Testis (tissue), 3 donors: ENCODE data around the gene SLC2A9. TPM values are rescaled to one million over a fixed set of nuclear protein-coding genes. Genes with fewer than 3 reads are reported as not detected.

Source experiments
- DNase-seq: peaks from one replicate; pipeline ENCODE4 v3.0.0-alpha.2; 2019
- H3K27ac ChIP-seq, 2 donors: fragments of 200-600 bp; sonication (generic); one replicate each; pipeline ENCODE4 v1.5.1; 2019
- H3K27me3 ChIP-seq: fragments of 200-600 bp; sonication (generic); one replicate; pipeline ENCODE4 v1.5.1; 2019
- H3K36me3 ChIP-seq: fragments of 200-600 bp; sonication (generic); one replicate; pipeline ENCODE4 v1.5.1; 2017; ENCODE audit warnings: low read depth; ENCODE audit errors: missing control alignments
- H3K4me1 ChIP-seq: fragments of 200-600 bp; sonication (generic); one replicate; pipeline ENCODE4 v1.5.1; 2019
- H3K4me3 ChIP-seq, 2 donors: fragments of 200-600 bp; sonication (generic); one replicate each; pipeline ENCODE4 v1.5.1; 2017 to 2019
- H3K9me3 ChIP-seq: fragments of 200-600 bp; sonication (generic); one replicate; pipeline ENCODE4 v1.5.1; 2017
- CTCF ChIP-seq, 3 experiments: fragments of 450-650 bp in 2 of 3; fragments of 200-600 bp in 1 of 3; sonication (generic) in 1 of 3; IDR thresholded peaks; one replicate each; pipeline ENCODE4 v1.5.1; 2016 to 2019; ENCODE audit warnings: antibody characterized with exemption in 3 of 3, mild to moderate bottlenecking in 2 of 3, moderate library complexity in 1 of 3
- POLR2A ChIP-seq: fragments of 450-650 bp; IDR thresholded peaks from one replicate; pipeline ENCODE4 v1.6.1; 2017; ENCODE audit warnings: antibody characterized with exemption, mild to moderate bottlenecking, moderate library complexity
- WGBS, 2 donors: methylation state at CpG; one replicate each; pipeline ENCODE4 v1.1.5; 2018; 5-methylcytosine and 5-hydroxymethylcytosine counted together
- intact Hi-C: fragments of 100-400 bp; cut with DNase I; formaldehyde crosslinking; loops from one replicate; pipeline ENCODE4 v1.15.1; 2023; ENCODE audit warnings: low total_unique reads
- polyA plus RNA-seq: library from polyadenylated mRNA; stranded (reverse); fragments of 350-450 nt; fragmentation: Illumina TruSeq; extraction: RNeasy Lipid Tissue Mini Kit (QIAGEN cat#74804); gene quantifications from one replicate; pipeline ENCODE4 v1.2.3, GENCODE V29; 2014; ENCODE audit warnings: low read depth, low replicate concordance; ENCODE audit not compliant: insufficient read depth
- total RNA-seq, 2 donors: library from RNA; depleted of rRNA; stranded (reverse); fragments of >200 nt; gene quantifications; one replicate each; pipeline ENCODE4 v1.2.3, GENCODE V29; 2016

SLC2A9 gene
- total and polyA plus RNA-seq, 3 donors from 2014 or later: 6.3 to 7.5 (median 6.8) TPM

- H3K9me3 ChIP-seq: no peaks in the 10 kb centered on the region
- no peak overlapping the region for H3K27ac ChIP-seq
- no peak overlapping the region for H3K4me3 ChIP-seq
- no peaks in the 10 kb centered on the region for H3K27me3 ChIP-seq
- TF ChIP-seq CTCF (IDR thresholded peaks at IDR 0.05) (peak in 2 of 3 experiments; percentile 47 to 55), POLR2A (no peak)
- WGBS, 2 donors: 82 to 88% methylated on average over 6 of the region's 6 CpGs
- DNase-seq: peak; percentile 72
- intact Hi-C loops: loop anchor here (5.0 kb wide), 1 partner anchor 251 kb away; no protein-coding TSS in a partner anchor
- no peaks in the 10 kb centered on the region for H3K4me1 ChIP-seq
- H3K36me3 ChIP-seq: no peaks in the 10 kb centered on the region
These were observed 7.6 kb downstream of the SLC2A9 start for GRCh38 chr4:10013722-10014121.

DNA sequence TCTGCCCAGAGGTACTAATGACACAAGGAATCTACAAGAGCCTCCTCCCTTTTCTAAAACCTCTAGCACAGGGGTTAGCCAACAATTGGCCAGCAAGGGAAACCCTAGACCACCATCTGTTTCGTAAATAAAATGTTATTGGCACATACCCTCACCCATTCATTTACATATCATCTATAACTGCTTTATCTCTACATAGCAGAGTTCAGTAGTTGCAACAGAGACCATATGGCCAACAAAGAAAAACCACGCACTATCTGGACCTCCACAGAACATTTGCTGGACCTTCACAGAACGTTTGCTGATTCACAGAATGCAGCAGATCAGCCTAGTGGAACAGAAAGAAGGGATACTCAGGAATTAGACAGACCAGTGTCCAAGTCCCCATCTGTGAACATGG, 9.4 kb downstream of the SLC2A9 start:
- Histone ChIP-seq H3K4me3 (no peak overlapping the region), H3K9me3 (no peaks in the 10 kb centered on the region), H3K27ac (no peak overlapping the region), H3K36me3 (no peaks in the 10 kb centered on the region), H3K4me1 (no peaks in the 10 kb centered on the region), H3K27me3 (no peaks in the 10 kb centered on the region)
- 90 to 98% methylated on average over 3 of the region's 3 CpGs for WGBS, 2 donors
- intact Hi-C loops: loop anchor here (5.0 kb wide), 1 partner anchor 250 kb away; no protein-coding TSS in a partner anchor
- TF ChIP-seq POLR2A: no peak
- no peak for TF ChIP-seq CTCF (IDR thresholded peaks at IDR 0.05)
- DNase-seq: no peak

DNA sequence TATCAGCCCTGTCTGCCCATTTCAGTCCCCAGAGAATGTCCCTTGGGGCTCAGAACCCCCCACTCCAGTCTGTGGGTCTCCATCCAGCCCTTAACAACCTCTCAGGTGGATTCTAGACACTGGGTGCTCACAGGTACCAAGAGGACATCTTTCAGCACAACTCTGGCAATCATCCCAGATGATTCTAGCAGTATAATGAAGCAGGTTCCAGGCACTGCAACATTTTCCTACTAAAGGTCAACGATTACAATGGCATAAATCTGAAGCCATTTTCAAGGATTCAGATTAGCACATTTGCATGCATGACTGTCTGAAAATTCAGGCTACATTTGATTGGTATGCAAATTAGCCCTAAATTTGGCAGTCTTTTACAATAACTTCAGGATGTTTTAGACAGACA, 10.0 kb downstream of the SLC2A9 start:
- no peaks in the 10 kb centered on the region for H3K27me3 ChIP-seq
- DNase-seq: no peak
- H3K36me3 ChIP-seq: no peaks in the 10 kb centered on the region
- H3K9me3 ChIP-seq: no peaks in the 10 kb centered on the region
- no peak overlapping the region for H3K4me3 ChIP-seq
- no peak for TF ChIP-seq POLR2A
- no peak for TF ChIP-seq CTCF (IDR thresholded peaks at IDR 0.05)
- 89 to 93% methylated on average over 1 of the region's 1 CpG for WGBS, 2 donors
- intact Hi-C loops: loop anchor here (5.0 kb wide), 1 partner anchor 249 kb away; no protein-coding TSS in a partner anchor
- H3K4me1 ChIP-seq: no peaks in the 10 kb centered on the region
- H3K27ac ChIP-seq: no peak overlapping the region

DNA sequence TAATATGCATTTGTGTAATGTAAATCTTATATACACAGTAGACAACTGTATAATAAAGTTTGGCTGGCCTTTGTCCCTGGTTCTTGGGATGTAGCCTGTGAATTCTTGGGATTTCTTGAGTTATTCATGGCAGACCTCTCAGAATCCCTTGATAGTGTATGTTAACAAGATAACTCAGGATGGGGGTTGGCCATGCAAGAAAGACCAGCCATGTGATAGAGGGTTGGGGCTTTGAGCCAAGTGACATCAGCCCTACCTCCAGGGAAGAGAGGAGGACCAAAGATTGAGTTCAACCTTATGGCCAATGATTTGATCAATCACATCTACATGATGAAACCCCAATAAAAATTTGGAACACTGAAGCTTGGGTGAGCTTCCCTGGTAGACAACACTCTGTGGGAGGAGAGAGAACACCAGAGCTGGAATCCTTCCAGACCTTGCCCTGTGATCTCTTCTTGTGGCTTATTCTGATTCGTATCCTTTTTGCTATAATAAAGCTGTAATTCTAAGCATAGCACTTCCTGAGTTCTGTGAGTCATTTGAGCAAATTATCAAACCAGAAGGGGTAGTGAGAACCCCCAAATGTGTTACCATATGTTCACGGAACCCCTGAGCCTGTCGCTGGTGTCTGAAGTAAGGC, 11.3 kb downstream of the SLC2A9 start:
- intact Hi-C loops: loop anchor here (5.0 kb wide), 1 partner anchor 248 kb away; no protein-coding TSS in a partner anchor
- WGBS, 2 donors: 74 to 87% methylated on average over 2 to 3 of the region's 3 CpGs

More for the DNA sequence above, 11.3 kb downstream of the SLC2A9 start:
- Histone ChIP-seq H3K36me3 (no peaks in the 10 kb centered on the region), H3K27ac (no peak overlapping the region), H3K27me3 (no peaks in the 10 kb centered on the region), H3K9me3 (no peaks in the 10 kb centered on the region), H3K4me3 (no peak overlapping the region), H3K4me1 (no peaks in the 10 kb centered on the region)
- DNase-seq: no peak
- TF ChIP-seq CTCF (IDR thresholded peaks at IDR 0.05) (no peak), POLR2A (no peak)
